NOMO-1 (cell line): ENCODE results near the gene MINDY2.
"Not testable (repeated sequence)": the region's sequence is repeated elsewhere in the genome, so short reads cannot be mapped to it uniquely, and the experiment has no call there.

Experiments
- DNase-seq, 2 experiments: peaks; one replicate each; lab custom pipeline; 2025; ENCODE audit not compliant: unreplicated experiment in 2 of 2; lab: John Stamatoyannopoulos, UW

The MINDY2 gene

DNA sequence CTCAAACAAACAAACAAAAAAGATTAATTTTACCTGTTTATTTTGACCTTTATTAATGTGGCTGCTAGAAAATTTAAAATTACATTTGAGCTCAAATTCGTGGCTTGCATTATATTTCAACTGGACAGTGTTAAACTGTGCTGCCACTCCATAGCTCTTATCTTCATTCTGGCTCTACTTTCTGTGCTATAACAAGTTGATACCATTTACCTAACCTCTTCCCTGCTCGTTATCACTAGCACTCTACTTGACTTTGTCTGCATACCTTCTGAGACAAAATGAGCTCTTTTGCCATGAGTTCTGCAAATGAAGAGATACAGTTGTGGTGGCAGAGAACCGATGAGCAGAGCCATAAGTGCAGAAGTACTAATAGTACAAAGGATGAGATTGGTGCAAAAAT is 26.4 kb downstream of the MINDY2 start:
- no peak for DNase-seq

DNA sequence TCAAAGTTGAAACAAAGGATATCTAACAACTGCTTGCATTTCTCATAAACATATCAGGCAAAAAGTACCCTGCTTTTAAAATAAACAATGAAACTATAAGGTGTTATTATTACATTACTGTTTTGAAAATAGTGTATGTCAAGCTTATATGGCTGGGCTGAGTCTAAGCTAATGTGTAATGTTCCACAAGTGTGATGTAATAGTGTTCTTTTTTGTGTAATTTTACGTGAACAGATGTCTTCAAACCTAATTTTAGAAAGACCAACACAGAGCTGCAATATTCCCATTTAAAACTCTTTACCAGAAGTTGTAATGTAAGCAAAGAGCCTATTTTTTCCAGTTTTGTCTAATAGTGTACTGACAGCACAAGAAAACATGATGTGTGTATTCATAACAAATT is 34.0 kb downstream of the MINDY2 start:
- DNase-seq: peak in 1 of 2 experiments; percentile 28

DNA sequence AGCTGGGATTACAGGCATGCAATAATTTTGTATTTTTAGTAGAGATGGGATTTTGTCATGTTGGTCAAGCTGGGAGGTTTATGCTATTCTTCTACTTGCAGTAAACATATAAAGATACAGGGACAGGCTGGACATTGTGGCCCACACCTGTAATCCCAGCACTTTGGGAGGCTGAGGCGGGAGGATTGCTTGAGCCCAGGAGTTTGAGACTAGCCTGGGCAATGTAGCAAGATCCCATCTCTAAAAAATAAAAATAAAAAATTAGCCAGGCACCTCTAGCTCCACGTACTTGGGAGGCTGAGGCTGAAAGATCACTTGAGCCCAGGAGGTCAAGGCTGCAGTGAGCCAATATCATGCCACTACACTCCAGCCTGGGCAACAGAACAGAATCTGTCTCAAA is 52.2 kb downstream of the MINDY2 start:
- not testable (repeated sequence) for DNase-seq

DNA sequence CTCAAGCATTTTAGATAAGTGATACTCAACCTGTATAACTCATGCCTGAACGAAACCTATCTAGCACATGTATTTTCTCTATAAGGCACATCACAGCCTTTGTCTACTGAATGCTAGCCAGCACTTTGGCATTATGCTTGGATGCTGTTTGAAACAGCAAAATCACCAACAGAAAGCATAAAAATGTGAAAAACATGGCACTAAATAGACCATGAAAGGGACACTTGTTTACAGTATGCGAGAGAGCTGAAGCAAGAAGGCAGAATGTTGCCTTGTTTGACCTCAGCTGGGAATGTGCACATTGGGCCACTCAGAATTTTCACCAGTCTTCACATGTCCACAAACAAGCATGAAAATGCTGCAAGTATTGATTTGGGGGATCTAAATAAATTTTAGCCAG is 59.5 kb downstream of the MINDY2 start:
- DNase-seq: no peak

DNA sequence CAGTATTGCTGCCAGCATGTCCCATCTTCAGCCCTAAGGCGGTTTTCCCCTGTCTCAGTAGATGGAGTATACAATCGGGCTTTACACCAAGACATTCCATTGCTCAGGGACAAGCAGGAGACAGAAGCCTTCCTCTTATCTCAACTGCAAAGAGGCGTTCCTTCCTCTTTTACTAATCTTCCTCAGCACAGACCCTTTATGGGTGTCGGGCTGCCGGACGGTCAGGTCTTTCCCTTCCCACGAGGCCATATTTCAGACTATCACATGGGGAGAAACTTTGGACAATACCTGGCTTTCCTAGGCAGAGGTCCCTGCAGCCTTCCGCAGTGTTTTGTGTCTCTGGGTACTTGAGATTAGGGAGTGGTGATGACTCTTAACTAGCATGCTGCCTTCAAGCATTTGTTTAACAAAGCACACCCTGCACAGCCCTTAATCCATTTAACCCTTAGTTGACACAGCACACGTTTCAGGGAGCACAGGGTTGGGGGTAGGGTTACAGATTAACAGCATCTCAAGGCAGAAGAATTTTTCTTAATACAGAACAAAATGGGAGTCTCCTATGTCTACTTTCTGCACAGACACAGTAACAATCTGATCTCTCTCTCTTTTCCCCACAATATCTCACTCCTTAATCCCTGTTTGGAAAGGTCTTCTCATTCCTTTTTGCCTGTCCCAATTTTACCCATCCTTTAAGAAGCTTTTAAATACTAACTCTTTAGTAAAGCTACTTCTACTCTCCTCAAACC is 62.8 kb downstream of the MINDY2 start:
- DNase-seq: peak in 1 of 2 experiments; percentile 11

DNA sequence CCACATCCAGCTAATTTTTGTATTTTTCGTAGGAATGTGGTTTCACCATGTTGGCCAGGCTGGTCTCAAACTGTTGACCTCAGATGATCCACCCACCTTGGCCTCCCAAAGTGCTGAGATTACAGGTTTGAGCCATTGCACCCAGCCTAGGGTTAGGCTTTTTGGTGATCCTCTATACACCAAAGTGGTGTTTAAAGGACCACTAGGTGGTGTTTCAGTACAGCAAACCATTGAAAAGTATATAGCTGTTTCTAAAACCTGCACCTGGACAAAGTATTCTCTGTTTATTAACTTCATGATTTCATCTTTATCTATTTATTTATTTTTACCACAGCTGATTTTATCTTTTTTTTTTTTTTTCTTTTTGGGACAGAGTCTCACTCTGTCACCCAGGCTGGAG is 68.4 kb downstream of the MINDY2 start:
- DNase-seq: peak in 1 of 2 experiments; percentile 24

DNA sequence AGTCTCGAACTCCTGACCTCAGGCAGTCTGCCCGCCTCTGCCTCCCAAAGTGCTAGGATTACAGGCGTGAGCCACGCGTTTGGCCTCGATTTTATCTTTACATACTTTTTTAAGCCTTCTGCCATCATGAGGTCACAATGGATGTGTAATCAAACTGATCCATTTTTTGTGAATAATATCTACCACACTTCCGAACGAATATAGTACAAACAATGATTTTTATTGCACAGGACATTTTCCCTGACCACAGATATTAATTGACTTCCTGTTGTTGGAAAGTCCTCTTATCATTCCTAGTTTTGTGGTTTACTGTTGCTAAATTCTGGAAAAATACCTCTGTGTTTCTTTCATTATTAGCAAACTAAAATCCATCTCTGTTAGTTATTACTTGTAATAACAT is 68.9 kb downstream of the MINDY2 start:
- DNase-seq: no peak

DNA sequence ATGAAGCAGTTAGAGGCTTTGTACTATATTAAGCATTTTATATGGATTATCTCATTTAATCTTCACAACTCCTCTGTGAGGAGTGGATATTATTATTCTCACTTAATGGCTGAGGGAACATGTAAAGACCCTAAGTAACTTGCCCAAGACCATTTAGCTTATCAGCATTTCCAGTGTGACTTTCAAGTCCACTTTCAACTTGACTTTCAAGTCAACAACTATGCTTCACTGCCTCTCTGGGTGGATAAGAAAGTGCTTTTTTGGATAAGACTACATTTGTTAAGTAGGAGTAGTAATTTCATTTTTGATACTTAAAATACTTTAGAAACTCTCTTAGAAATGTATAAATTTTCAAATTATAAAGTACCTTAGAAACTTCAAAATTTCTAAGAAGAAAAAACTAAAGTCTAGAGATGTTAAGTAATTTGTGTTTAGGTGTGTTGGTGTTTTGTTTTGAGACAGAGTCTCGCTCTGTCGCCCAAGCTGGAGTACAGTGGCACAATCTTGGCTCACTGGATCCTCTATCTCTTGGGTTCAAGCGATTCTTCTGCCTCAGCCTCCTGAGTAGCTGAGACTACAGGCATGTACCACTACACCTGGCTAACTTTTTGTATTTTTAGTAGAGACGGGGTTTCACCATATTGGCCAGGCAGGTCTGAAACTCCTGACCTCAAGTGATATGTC is 71.8 kb downstream of the MINDY2 start:
- no peak for DNase-seq

DNA sequence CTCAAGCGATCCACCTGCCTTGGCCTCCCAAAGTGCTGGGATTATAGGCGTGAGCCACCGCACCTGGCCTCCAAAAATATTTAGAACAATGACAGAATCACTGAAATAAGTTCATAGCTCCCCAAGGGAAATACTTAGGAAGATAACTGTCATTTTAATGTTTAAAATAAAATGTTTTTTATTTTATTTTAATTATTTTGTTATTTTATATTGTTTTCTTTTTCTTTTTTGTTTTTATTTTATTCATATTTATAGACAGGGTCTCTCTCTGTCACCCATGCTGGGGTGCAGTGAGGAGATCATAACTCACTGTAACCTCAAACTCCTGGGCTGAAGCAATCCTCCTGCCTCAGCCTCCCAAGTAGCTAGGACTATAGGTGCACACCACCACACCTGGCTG is 80.1 kb downstream of the MINDY2 start:
- DNase-seq: not testable (repeated sequence)

DNA sequence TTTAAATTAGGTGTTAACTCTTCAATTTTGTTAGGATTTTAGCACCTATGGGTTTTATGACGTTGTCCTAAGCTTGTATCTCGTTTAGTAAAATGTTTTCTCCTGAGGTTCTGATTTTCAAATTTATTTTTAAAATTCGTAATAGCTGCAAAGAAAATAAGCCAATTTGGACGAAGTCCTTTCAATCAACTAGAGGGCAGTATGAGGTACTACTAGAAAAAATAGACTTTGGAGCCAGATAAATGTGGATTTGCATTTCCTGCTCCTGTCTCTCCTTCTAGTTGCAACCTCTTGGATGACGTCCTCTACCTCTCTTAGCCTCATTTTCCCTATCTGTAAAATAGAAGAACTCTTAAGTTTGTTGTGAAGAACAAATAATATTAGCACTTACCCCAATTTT is 81.2 kb downstream of the MINDY2 start:
- no peak for DNase-seq

DNA sequence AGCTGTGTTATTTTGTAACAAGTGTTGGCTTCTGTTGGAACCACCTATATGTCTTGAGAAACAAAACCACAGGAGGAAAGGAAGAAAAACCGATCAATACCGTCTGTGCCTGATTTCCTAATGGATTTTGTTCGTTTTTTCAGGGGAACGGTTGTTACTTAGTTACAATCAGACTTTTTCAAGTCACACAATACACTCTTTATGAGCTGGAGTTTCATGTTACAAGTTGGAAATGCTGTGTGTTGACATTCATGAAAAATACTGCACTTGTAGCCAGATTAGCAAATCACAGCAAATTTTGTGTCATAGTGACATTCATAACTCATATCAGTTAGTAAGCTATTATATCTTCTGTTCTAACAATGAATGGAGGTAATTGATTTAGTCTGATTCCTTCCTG is 83.5 kb downstream of the MINDY2 start:
- no peak for DNase-seq

DNA sequence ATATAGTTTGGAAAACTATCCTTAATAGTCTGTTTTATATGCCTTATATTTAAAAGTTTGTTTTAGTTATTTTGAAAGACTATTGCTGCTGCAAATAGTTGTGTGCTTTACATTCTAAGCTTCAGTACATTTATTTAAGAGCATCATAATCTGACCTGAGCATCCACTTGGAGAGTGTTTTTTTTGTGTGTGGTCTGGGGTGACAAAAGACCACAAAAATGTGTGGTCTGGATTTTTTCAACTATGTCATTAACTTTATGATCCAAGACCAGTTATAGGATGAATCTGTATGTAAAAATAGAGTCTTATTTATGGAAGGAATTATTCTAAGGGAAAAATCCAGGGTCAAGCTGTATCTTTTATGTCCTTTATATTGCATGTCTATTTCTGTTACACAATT is 85.0 kb downstream of the MINDY2 start:
- no peak for DNase-seq

DNA sequence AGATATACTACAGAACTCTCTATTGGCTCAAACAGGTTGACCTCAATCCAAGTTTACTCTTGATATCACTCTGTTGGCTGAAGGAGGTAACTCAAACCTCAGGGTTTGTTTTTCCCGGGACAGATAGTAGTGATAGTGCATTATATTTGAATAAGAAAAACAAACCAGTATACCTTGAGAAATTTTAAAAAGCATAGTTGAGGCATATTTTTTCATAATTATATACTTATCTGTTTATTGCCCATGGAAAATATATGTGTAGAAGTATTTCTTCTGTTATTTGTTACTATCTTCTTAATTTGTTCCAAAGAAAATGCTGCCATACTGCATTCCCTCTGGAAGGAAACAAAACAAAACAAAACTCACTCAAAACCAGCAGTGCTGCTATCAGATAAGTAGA is 85.5 kb downstream of the MINDY2 start:
- DNase-seq: not testable (repeated sequence)

DNA sequence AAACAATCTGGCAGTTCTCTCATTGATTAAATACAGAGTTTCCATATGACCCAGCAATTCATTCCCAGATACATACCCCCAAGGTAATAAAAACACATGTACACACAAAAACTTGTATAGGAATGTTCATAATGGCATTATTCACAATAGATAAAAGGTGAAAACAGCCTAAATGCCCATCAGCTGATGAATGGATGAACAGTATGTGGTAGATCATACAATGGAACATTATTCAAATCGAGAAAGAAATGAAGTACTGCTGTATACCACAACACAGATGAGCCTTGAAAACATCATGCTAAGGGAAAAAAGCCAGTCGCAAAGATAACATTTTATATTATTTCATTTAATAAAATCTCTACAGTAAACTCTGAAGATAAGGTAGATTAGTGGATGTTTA is 91.2 kb downstream of the MINDY2 start:
- DNase-seq: no peak

DNA sequence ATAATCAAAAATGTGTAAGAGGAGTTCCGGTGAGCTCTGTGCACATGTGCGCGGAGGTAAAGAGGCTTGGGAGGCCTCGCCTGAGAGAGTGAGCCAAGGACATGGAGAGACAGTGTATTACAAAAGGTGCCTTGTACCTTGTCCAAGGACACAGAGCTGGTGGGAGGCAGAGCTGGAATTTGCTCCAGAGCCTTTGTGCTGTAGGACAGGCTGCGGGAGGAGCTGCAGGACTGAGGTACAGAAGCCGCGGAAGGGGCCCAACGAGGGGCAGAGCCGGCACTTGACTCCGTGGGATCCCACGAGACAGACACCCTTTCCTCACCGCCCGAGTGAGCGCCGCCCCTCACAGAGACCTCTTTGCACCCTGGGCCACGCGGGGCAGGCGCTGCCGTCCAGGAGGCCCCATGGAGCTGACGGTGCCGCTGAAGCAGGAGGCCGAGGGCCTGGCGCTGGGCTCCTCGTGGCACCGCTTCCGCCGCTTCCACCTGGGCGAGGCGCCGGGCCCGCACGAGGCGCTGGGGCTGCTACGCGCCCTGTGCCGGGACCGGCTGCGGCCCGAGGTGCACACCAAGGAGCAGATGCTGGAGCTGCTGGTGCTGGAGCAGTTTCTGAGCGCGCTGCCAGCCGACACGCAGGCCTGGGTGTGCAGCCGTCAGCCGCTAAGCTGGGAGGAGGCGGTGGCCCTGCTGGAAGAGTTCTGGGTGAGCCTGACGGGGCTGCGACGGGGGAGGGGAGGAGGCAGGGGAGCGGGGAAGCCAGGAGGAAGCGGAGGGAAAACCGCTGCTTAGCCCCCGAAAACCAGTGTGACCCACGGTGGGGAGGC is 93.7 kb downstream of the MINDY2 start:
- no peak for DNase-seq

DNA sequence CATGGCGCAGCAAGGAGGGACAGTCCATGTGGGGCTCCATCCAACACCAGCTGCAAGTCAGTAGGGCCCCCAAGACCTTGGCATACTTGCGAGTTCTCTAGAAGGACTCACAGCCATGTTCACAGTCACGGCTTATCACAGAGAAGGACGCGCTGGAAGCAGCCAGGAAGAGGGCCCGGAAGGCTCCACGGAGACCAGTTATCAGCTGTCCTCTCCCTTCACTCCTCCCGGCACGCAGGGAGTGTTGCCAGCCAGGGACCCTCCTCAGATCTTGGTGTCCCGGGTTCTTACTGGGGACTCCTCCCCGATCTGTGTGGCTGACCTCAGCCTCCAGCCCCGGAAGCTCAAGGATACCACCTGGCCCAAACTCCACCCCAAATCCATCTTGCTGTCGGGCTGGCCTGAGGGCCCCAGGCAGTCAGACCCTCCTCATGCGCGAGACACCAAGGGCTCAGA is 94.4 kb downstream of the MINDY2 start:
- DNase-seq: no peak

DNA sequence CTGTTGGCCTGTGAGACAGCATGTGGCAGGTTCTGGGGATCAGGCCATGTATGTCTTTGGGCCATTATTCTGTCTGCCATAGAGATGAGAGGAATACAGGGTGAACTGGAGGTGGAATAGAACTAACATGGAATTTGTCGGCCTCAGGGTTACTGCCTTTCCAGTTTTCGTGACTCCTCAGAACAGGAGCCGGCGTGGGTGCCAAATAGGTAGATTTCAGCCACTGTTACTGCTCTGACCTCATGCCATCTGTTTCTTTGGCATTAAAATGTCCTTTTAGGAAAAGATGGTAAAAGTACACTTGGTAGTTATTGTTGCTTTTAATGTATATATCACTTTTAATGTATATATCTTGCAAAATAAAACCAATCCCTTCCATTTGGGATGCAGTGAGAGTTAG is 96.8 kb downstream of the MINDY2 start:
- no peak for DNase-seq

DNA sequence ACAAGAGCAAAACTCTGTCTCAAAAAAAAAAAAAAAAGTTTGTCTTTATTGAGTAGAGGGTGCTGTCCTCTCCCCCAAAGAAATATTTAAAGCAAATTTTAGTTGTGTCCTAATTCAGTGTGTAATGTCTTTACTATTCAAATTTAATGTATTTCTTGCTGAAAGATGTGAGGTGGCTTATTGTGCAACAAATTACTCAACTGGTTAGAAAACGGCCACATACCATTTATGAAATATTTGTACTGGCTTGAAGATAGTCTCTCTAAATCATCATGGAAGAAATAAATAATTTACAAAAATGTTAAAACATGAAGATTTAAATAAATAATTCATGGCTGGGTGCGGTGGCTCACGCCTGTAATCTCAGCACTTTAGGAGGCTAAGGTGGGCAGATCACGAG is 99.3 kb downstream of the MINDY2 start:
- peak; percentile 37 to 61 for DNase-seq

DNA sequence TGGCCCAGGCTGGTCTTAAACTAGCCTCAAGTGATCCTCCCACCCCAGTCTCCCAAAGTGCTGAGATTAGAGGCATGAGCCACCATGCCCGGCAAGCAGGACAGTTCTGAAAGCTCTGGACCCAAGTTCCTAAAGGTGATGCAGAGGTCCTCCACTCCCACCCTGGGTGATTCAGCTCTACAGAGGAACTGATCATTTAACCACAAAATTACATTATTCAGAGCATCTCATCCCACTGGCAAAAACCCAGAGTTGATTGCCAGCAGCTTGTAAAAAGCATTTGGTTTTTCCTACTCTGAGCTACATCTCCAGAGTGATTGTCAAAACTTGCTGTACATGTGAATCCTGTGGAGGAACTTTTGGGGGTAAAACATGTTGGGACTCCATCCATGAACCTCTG is 102.2 kb downstream of the MINDY2 start:
- peak in 1 of 2 experiments; percentile 21 for DNase-seq

DNA sequence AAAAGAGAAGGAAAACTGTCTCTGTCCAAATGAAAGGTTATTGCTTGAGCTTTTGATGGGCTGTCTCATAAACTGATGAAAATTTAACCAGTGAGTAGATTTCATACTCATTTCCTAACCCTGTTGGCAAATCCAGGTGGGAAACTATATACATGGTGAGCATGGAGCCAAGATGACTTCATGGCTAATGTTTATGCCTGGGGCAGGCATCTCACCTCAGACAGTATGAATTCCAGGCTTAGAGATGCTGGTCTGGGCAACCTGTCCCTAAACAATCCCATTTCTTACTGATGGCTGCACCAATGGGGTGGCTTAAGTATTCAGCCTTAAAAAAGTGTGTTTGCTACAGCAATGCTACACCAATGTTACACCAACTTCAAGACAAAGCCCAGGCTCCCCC is 104.2 kb downstream of the MINDY2 start:
- DNase-seq: no peak

DNA sequence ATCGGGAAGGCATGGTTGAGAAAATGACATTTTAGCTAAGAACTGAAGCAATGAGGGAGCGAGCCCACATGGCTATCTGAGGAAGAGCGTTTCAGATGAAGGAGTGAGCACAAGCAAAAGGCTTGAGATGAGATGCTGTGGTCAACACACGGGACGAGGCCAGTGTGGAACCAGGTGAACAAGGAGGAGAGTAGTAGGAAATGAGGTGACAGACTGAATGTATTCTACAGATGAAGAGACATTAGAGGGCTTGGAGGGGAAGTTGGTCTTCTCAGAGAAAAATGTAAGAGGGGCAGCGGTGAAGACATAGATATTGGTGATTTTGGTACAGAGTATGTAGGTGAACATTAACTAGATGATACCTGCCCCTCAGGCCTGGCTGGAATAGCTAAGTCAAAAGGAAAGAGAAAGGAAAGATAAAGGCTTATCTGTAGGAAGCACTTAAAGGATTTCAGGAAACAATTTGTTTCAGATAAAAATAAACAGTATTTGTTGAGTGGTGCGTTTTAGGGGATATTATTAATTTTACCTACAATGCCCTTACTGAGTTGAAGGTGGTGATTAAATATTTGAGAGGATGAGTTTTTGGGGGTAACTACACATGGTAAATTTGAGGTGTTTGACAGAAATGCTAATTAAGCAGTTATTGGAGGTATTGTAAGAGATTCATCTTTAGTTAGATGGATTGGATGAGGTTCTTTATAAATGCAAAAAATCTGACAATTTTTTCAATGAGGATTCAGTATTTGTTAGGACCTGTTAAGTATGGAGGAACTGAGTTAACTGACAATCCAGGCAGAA is 105.4 kb downstream of the MINDY2 start:
- DNase-seq: no peak
